ENCODE results near the gene N4BP2.
"Not testable (repeated sequence)": the region's sequence is repeated elsewhere in the genome, so short reads cannot be mapped to it uniquely, and the experiment has no call there.

N4BP2 gene

DNA sequence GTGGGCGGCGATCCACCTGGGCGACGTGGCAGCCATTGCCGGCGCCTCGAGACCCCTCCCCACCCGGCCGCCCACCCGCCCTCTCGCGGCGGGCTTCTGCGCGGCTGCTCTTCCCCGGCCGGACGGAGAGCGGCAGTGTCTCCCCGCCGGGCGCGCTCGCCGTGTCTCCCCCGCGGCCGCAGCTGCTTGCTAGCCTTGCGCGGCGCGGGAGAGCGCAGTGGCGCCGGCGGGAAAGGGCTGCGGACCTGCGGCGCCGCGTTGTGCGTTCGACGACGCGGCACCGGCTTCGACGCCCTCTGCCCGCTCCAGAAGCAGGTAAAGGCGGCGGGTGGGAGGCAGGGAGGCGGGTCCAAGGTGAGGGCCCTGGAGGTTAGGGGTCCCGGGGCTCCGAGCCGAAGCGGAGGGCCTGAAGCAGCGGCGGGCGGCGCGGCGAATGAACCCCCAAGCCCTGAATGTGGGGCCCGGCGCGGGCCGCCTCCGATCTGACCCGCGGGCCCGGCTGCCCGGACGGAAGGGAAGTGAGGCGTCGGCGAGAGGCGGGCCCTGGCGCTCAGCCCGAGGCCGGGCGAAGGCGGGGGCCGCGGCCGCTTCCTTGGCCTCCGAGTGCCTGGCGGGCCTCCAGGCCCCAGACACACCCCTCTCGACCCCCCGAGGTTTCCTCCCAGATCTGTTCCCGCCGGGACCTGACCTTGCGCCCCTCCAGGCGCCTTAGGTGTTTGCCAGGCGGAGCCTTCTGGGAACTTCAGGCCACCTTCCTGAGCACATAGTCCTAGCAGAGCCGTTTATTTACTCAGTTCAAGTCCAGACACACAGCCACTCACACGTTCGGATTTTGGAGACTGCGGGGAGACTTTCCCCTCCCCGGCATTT is at the start of gene N4BP2:
Gene N4BP2 (plus strand): TSS at position 135 of the 870 bp plus-strand sequence. CDS start 40,491 bp downstream, outside the sequence.
- peak within 1 kb of the TSS; percentile 100 for H3K27ac ChIP-seq (ENCODE audit: low read length)
- H3K9me3 ChIP-seq (ENCODE audit: insufficient read depth, low read depth, low read length): no peaks in the 10 kb centered on the region
- H3K4me3 ChIP-seq (ENCODE audit: low read length): peak within 1 kb of the TSS; percentile 92
- H3K27me3 ChIP-seq (ENCODE audit: insufficient read depth, low read length): no peaks in the 10 kb centered on the region
- peaks cover 21% of the 10 kb centered on the region; the same call in 1 of the 2 replicates for H3K4me1 ChIP-seq (ENCODE audit: insufficient read depth, low read length)
- peaks cover 8% of the 10 kb centered on the region; the same call in 1 of the 2 replicates for H3K36me3 ChIP-seq (ENCODE audit: insufficient read depth, low read depth, low read length)
- peak within 1 kb of the TSS; percentile 99 for H3K9ac ChIP-seq (ENCODE audit: low read depth, low read length)

DNA sequence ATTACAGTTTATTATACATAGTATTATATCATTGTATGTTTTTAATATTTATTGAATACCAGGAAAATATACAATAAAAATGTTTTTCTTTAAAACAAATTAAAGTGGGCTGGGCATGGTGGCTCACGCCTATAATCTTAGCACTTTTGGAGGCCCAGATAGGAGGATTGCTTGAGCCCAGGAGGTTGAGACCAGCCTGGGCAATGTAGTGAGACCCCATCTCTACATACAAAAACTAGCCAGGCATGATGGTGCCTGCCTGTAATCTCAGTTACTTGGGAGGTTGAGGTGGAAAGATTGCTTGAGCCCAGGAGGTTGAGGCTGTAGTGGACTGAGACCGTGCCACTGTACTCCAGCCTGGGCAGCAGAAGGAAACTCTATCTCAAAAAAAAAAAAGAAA is 40.6 kb upstream of the N4BP2 start:
- H3K4me3 ChIP-seq (ENCODE audit: low read length): no peak overlapping the region
- H3K27ac ChIP-seq (ENCODE audit: low read length): no peak overlapping the region
- no peak overlapping the region for H3K9ac ChIP-seq (ENCODE audit: low read depth, low read length)
- no peaks in the 10 kb centered on the region for H3K4me1 ChIP-seq (ENCODE audit: insufficient read depth, low read length)
- no peaks in the 10 kb centered on the region for H3K27me3 ChIP-seq (ENCODE audit: insufficient read depth, low read length)
- H3K9me3 ChIP-seq (ENCODE audit: insufficient read depth, low read depth, low read length): no peaks in the 10 kb centered on the region
- no peaks in the 10 kb centered on the region for H3K36me3 ChIP-seq (ENCODE audit: insufficient read depth, low read depth, low read length)

DNA sequence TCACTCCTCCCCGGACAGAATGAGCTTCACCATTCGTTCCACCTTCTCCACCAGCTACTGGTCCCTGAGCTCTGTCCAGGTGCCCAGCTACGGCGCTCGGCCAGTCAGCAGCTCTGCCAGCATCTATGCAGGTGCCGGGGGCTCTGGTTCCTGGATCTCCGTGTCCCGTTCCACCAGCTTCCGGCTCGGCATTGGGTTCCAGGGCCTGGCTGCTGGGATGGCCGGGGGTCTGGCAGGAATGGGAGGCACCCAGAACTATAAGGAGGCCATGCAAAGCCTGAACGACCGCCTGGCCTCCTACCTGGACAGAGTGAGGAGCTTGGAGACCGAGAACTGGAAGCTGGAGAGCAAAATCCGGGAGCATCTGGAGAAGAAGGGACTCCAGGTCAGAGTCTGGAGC is 36.4 kb upstream of the N4BP2 start:
- Histone ChIP-seq H3K27me3 (ENCODE audit: insufficient read depth, low read length) (no peaks in the 10 kb centered on the region), H3K36me3 (ENCODE audit: insufficient read depth, low read depth, low read length) (no peaks in the 10 kb centered on the region), H3K4me1 (ENCODE audit: insufficient read depth, low read length) (no peaks in the 10 kb centered on the region), H3K9ac (ENCODE audit: low read depth, low read length) (no peak overlapping the region), H3K27ac (ENCODE audit: low read length) (no peak overlapping the region), H3K9me3 (ENCODE audit: insufficient read depth, low read depth, low read length) (no peaks in the 10 kb centered on the region), H3K4me3 (ENCODE audit: low read length) (no peak overlapping the region)

DNA sequence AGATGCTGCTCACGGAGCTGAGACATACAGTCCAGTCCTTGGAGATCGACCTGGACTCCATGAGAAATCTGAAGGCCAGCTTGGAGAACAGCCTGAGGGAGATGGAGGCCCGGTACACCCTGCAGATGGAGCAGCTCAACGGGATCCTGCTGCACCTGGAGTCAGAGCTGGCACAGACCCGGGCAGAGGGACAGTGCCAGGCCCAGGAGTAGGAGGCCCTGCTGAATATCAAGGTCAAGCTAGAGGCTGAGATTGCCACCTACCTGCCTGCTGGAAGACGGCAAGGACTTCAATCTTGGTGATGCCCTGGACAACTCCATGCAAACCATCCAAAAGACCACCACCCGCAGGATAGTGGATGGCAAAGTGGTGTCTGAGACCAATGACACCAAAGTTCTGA is 35.5 kb upstream of the N4BP2 start:
- not testable (repeated sequence) for H3K9ac ChIP-seq (ENCODE audit: low read depth, low read length); H3K27ac ChIP-seq (ENCODE audit: low read length); H3K4me1 ChIP-seq (ENCODE audit: insufficient read depth, low read length); H3K27me3 ChIP-seq (ENCODE audit: insufficient read depth, low read length); H3K36me3 ChIP-seq (ENCODE audit: insufficient read depth, low read depth, low read length); H3K4me3 ChIP-seq (ENCODE audit: low read length); H3K9me3 ChIP-seq (ENCODE audit: insufficient read depth, low read depth, low read length)

DNA sequence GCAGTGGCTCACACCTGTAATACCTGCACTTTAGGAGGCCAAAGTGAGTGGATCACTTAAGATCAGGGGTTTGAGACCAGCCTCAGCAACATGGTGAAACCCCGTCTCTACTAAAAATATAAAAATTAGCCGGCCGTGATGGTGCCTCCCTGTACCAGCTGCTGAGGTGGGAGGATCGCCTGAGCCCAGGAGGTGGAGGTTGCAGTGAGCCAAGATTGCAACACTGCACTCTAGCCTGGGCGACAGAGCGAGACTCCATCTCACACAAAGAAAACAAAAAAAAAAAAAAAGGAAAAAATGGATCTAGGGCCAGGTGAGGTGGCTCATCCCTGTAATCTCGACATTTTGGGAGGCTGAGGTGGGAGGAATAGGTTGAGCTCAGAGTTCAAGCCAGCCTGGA is 32.6 kb upstream of the N4BP2 start:
- not testable (repeated sequence) for H3K9me3 ChIP-seq (ENCODE audit: insufficient read depth, low read depth, low read length); H3K9ac ChIP-seq (ENCODE audit: low read depth, low read length); H3K27ac ChIP-seq (ENCODE audit: low read length); H3K36me3 ChIP-seq (ENCODE audit: insufficient read depth, low read depth, low read length); H3K27me3 ChIP-seq (ENCODE audit: insufficient read depth, low read length); H3K4me3 ChIP-seq (ENCODE audit: low read length); H3K4me1 ChIP-seq (ENCODE audit: insufficient read depth, low read length)

DNA sequence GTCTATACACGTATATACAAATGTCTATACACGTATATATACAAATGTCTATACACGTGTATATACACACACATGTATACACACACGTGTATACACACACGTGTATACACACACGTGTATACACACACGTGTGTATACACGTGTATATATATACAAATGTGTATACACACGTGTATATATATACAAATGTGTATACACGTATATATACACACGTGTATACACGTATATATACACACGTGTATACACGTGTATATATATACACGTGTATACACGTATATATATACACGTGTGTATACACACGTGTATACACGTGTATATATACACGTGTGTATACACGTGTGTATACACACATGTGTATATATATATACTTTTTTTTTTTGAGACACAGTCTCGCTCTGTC is 23.9 kb upstream of the N4BP2 start:
- H3K36me3 ChIP-seq (ENCODE audit: insufficient read depth, low read depth, low read length): no peaks in the 10 kb centered on the region
- H3K4me1 ChIP-seq (ENCODE audit: insufficient read depth, low read length): no peaks in the 10 kb centered on the region
- H3K9me3 ChIP-seq (ENCODE audit: insufficient read depth, low read depth, low read length): no peaks in the 10 kb centered on the region
- H3K9ac ChIP-seq (ENCODE audit: low read depth, low read length): no peak overlapping the region
- H3K27ac ChIP-seq (ENCODE audit: low read length): no peak overlapping the region
- H3K27me3 ChIP-seq (ENCODE audit: insufficient read depth, low read length): no peaks in the 10 kb centered on the region
- H3K4me3 ChIP-seq (ENCODE audit: low read length): no peak overlapping the region

DNA sequence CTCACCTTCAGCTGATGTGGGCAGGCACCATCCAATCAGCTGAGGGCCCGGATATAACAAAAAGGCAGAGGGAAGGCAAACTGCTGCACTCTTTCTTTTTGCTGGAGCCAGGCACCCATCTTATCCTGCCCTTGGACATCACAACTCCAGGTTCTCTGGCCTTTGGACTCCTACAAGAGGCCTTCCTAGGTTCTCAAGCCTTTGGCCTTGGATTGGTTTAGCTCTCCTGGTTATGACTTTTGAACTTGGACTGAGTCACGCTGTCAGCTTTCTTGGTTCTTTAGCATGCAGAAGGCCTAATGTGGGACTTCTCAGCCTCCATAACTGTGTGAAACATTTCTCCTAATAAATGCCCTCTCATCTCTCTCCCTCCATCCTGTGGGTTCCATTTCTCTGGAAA is 23.0 kb upstream of the N4BP2 start:
- no peak overlapping the region for H3K9ac ChIP-seq (ENCODE audit: low read depth, low read length)
- H3K4me1 ChIP-seq (ENCODE audit: insufficient read depth, low read length): no peaks in the 10 kb centered on the region
- no peaks in the 10 kb centered on the region for H3K27me3 ChIP-seq (ENCODE audit: insufficient read depth, low read length)
- H3K36me3 ChIP-seq (ENCODE audit: insufficient read depth, low read depth, low read length): no peaks in the 10 kb centered on the region
- no peak overlapping the region for H3K4me3 ChIP-seq (ENCODE audit: low read length)
- no peak overlapping the region for H3K27ac ChIP-seq (ENCODE audit: low read length)
- H3K9me3 ChIP-seq (ENCODE audit: insufficient read depth, low read depth, low read length): no peaks in the 10 kb centered on the region

DNA sequence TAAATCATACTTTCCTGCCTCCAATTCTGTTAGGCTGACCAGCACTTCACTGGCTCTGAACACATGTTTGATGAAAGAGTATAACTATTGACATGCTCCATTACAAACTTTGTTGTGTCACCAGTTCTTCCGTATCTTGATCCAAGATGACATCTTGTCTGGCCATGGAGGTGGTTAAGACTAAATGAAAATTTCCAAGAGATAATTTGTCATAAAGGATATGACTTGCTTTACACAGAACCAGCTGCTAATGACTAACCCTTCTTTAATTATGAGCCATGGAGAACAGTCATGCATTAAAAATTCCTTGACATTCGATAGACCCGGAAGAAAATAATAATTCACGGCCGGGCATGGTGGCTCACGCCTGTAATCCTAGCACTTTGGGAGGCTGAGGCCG is 17.7 kb upstream of the N4BP2 start:
- Histone ChIP-seq H3K27ac (ENCODE audit: low read length) (no peak overlapping the region), H3K4me3 (ENCODE audit: low read length) (no peak overlapping the region), H3K36me3 (ENCODE audit: insufficient read depth, low read depth, low read length) (no peaks in the 10 kb centered on the region), H3K9ac (ENCODE audit: low read depth, low read length) (no peak overlapping the region), H3K4me1 (ENCODE audit: insufficient read depth, low read length) (no peaks in the 10 kb centered on the region), H3K9me3 (ENCODE audit: insufficient read depth, low read depth, low read length) (no peaks in the 10 kb centered on the region), H3K27me3 (ENCODE audit: insufficient read depth, low read length) (no peaks in the 10 kb centered on the region)

DNA sequence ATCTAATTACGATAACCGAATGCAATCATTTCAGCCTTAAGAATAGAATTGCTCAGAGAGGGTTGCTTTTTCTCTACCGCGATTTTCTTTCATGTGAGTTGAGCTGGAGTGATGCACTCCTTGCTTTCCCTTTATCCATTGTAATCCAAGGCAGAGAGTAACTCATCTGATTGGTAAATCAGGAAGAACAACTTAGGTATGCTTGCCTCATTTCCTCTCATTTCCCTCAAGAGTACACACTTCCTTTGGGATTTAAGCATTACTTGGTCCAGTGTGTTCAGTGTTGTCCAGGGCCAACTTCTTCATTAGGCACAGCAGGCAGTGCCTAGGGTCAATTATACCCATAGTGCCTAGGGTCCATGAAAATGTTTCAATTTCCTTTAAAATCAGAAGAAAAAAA is 15.7 kb upstream of the N4BP2 start:
- H3K36me3 ChIP-seq (ENCODE audit: insufficient read depth, low read depth, low read length): no peaks in the 10 kb centered on the region
- no peak overlapping the region for H3K27ac ChIP-seq (ENCODE audit: low read length)
- no peak overlapping the region for H3K4me3 ChIP-seq (ENCODE audit: low read length)
- H3K9ac ChIP-seq (ENCODE audit: low read depth, low read length): no peak overlapping the region
- H3K4me1 ChIP-seq (ENCODE audit: insufficient read depth, low read length): no peaks in the 10 kb centered on the region
- H3K9me3 ChIP-seq (ENCODE audit: insufficient read depth, low read depth, low read length): no peaks in the 10 kb centered on the region
- H3K27me3 ChIP-seq (ENCODE audit: insufficient read depth, low read length): no peaks in the 10 kb centered on the region

DNA sequence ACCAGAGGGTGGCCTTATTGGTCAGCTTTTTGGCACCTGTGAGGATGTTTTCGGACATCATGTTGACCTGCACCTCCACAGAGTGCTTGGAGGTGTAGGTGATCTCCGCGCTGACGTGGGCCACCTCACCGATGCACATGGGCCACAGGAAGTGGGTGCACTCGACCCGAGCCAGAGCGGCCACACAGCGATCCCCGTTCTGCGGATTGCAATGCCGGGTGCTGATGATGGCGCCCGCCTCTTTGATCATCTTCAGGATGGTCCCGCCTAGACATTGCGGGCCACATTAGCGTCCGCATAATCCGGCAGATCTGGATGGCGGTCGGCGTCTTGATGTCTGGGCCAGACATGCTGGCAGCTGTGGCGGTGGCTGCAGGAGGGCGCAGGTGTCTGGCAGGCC is 12.9 kb upstream of the N4BP2 start:
- Histone ChIP-seq H3K27me3 (ENCODE audit: insufficient read depth, low read length) (no peaks in the 10 kb centered on the region), H3K36me3 (ENCODE audit: insufficient read depth, low read depth, low read length) (no peaks in the 10 kb centered on the region), H3K4me1 (ENCODE audit: insufficient read depth, low read length) (no peaks in the 10 kb centered on the region), H3K4me3 (ENCODE audit: low read length) (no peak overlapping the region), H3K27ac (ENCODE audit: low read length) (no peak overlapping the region), H3K9ac (ENCODE audit: low read depth, low read length) (no peak overlapping the region), H3K9me3 (ENCODE audit: insufficient read depth, low read depth, low read length) (no peaks in the 10 kb centered on the region)

DNA sequence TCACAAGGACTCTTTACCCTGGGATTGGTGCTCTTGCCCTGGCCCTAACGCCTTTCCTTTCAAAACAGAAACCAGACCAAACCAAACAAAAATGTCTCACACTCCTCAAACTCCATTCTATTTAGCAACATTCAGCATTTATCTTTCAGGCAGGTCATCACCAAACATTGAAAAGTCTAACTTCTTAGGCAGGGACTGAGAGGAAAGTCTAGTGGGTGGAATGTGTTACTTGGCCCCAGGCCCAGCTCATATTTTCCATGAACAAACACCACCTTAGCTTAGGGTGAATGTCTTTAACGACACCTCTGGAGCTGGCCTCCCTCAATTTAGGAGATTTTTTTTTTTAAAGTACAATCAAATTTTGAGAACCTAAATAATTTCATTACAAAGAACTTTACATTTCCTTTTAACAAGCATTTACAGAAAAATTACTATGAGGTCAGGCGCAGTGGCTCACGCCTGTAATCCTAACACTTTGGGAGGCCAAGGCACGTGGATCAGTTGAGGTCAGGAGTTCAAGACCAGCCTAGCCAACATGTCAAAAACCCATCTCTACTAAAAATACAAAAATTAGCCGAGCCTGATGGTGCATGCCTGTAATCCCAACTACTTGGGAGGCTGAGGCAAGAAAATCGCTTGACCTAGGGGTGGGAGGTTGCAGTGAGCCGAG is 10.2 kb upstream of the N4BP2 start:
- Histone ChIP-seq H3K27ac (ENCODE audit: low read length) (no peak overlapping the region), H3K27me3 (ENCODE audit: insufficient read depth, low read length) (no peaks in the 10 kb centered on the region), H3K9ac (ENCODE audit: low read depth, low read length) (no peak overlapping the region), H3K9me3 (ENCODE audit: insufficient read depth, low read depth, low read length) (no peaks in the 10 kb centered on the region), H3K4me1 (ENCODE audit: insufficient read depth, low read length) (no peaks in the 10 kb centered on the region), H3K36me3 (ENCODE audit: insufficient read depth, low read depth, low read length) (no peaks in the 10 kb centered on the region), H3K4me3 (ENCODE audit: low read length) (no peak overlapping the region)

DNA sequence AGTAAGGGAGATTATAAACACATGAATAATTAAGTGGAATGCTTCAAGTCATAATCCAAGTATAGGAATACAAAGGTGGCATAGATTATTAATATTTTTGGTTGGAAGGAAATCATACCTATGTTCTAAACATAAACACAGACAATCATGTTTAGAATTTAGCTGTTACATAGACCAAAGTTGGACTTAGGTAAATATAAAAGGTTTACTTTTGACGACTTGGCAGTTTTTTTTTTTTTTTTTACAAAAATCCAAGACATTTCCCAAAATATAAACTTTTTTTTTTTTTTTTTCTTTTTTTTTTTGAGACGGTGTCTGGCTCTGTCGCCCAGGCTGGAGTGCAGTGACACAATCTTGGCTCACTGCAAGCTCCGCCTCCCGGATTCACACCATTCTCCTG is 3.5 kb upstream of the N4BP2 start:
- Histone ChIP-seq H3K9me3 (ENCODE audit: insufficient read depth, low read depth, low read length) (no peaks in the 10 kb centered on the region), H3K4me1 (ENCODE audit: insufficient read depth, low read length) (peaks cover 10% of the 10 kb centered on the region; the same call in 1 of the 2 replicates), H3K4me3 (ENCODE audit: low read length) (no peak overlapping the region), H3K36me3 (ENCODE audit: insufficient read depth, low read depth, low read length) (no peaks in the 10 kb centered on the region), H3K27ac (ENCODE audit: low read length) (no peak overlapping the region), H3K27me3 (ENCODE audit: insufficient read depth, low read length) (no peaks in the 10 kb centered on the region), H3K9ac (ENCODE audit: low read depth, low read length) (no peak overlapping the region)

Measured in iPS-20b (cell line).